IPS DF 4.7 (cell line): ENCODE measurements around the gene CABP2.
"Not testable (repeated sequence)": the region's sequence is repeated elsewhere in the genome, so short reads cannot be mapped to it uniquely, and the experiment has no call there.

ENCODE experiments used
- DNase-seq: peaks from one replicate; pipeline ENCODE4 v3.0.0-alpha.2; 2013; ENCODE audit warnings: low spot score; ENCODE audit errors: extremely low read depth

Gene CABP2

DNA sequence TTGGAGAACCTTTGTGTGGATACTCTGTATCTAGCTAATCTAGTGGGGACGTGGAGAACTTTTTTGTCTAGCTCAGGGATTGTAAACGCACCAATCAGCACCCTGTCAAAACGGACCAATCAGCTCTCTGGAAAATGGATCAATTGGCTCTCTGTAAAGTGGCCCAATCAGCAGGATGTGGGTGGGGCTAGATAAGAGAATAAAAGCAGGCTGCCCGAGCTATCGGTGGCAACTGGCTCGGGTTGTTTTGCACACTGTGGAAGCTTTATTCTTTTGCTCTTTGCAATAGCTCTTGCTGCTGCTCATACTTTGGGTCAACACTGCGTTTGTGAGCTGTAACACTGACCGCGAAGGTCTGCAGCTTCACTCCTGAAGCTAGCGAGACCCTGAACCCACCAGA is 46.6 kb downstream of the CABP2 start:
- not testable (repeated sequence) for DNase-seq

DNA sequence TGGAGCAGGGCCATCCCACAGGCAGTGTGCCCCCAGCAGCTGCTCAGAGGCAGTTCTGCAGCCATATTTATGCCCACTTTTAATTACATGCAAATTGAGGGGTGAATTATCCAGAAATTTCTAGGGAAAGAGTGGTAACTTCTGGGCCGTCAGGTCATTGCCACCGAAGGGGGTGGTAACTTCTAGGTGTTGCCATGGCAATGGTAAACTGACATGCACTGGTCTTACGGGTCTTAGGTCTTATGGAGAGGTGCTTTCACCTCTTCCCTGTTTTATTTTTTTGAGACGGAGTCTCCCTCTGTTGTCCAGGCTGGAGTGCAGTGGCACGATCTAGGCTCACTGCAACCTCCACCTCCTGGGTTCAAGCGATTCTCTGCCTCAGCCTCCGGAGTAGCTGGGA is 50.4 kb downstream of the CABP2 start:
- DNase-seq = no peak

GRCh38 chr11:67470337-67471002 is 52.8 kb downstream of the CABP2 start:
- DNase-seq = no peak

DNA sequence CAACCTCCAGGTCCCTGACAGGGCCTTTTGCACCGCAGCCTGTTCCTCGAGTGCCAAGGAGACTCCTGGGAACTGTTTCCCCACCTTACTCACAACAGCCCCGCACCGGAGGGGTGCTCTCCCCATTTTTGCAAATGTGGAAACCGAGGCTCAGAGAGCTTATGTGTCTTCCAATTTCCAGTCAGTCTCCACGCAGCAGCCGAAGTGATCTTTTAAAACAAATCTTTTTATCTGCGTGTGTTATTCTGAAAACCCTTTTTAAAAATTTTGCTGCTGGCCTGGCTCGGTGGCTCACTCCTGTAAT is 53.8 kb downstream of the CABP2 start:
- DNase-seq = no peak
